ENCODE data around the gene TSSK6.

GRCh38 chr19:19541616-19542015 lies 26.3 kb upstream of the TSSK6 start:
- no peak for TF ChIP-seq CTCF (optimal IDR thresholded peaks at IDR 0.05 in 1 of 3, IDR thresholded peaks at IDR 0.05 in 1 of 3, conservative IDR thresholded peaks at IDR 0.05 in 1 of 3; ENCODE audit: extremely low read depth in 1 of 3, insufficient read depth in 2 of 3, low read length in 3 of 3)
- TF ChIP-seq EZH2 (IDR thresholded peaks at IDR 0.05; ENCODE audit: low read length), result no peak
